Lower lobe of right lung (tissue), 2 donors: Measurements from ENCODE around the gene ANO7. TPM values are rescaled to one million over a fixed set of nuclear protein-coding genes. Genes with fewer than 3 reads are reported as not detected.
A peak's percentile ranks its signal among the peaks of the same experiment; 100 is the strongest.

Experiments used
- ATAC-seq, 2 donors: fragments of 200-7000 bp; cut with Tn5 transposase; one replicate each; pipeline ENCODE4 v1.9.1; 2020 to 2022; ENCODE audit warnings: mild to moderate bottlenecking in 2 of 2, moderate library complexity in 2 of 2
- DNase-seq: peaks from one replicate; pipeline ENCODE4 v3.0.0-alpha.2; 2020
- H3K27ac ChIP-seq: fragments of 200-600 bp; one replicate; pipeline ENCODE4 v1.8.0; 2022
- H3K27me3 ChIP-seq: fragments of 200-600 bp; one replicate; pipeline ENCODE4 v1.8.0; 2022; ENCODE audit warnings: low read depth
- H3K36me3 ChIP-seq: fragments of 200-600 bp; one replicate; pipeline ENCODE4 v1.8.0; 2022; ENCODE audit warnings: mild to moderate bottlenecking
- H3K4me1 ChIP-seq: fragments of 200-600 bp; one replicate; pipeline ENCODE4 v1.8.0; 2022
- H3K4me3 ChIP-seq: fragments of 200-600 bp; one replicate; pipeline ENCODE4 v1.8.0; 2022; ENCODE audit warnings: mild to moderate bottlenecking
- H3K9me3 ChIP-seq: fragments of 200-600 bp; one replicate; pipeline ENCODE4 v1.8.0; 2022
- intact Hi-C: fragments of 100-400 bp; cut with DNase I; formaldehyde crosslinking; loops from one replicate; pipeline ENCODE4 v1.11.0; 2022
- total RNA-seq: library from RNA; stranded (reverse); fragmentation: NEBNext Ultra II Directional; extraction: Animal tissue kit (Norgen Biotek cat#: 25700); gene quantifications from one replicate; pipeline ENCODE4 v1.2.1, GENCODE V29; 2021
- TF ChIP-seq, protein P1 (sequence below): fragments of 200-600 bp; IDR thresholded peaks from one replicate; pipeline ENCODE4 v1.8.0; 2022; ENCODE audit warnings: antibody characterized with exemption, mild to moderate bottlenecking
- donor health status: DM: no; HTN: yes; CAD: no; lungs with severe emphysema.

The ANO7 gene
- total RNA-seq, 1 donor from 2014 or later = 1.3 TPM

DNA sequence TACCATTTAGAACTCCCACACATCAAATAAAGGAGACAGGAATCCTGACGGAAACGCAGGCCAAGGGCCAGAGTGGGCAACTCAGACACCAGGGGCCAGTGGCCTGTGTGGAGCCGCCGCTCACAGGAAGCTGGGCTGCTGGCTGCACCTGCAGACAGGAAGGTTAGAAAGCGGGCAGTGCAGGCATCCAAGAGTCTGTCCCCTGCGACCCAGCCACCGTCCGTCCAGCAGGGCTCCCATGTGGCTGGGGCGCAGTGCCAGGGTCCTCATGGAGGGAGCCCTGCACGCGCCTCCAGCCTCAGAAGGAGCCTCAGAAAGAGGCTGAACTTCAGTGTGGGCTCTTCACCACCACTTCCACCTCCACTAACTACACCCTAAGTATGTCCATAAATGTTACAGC, 2.5 kb upstream of the ANO7 start:
- no peaks in the 10 kb centered on the region for H3K27me3 ChIP-seq
- H3K4me1 ChIP-seq = no peaks in the 10 kb centered on the region
- peaks cover 26% of the 10 kb centered on the region for H3K36me3 ChIP-seq
- ATAC-seq = no peak
- DNase-seq = no peak
- H3K9me3 ChIP-seq = no peaks in the 10 kb centered on the region
- intact Hi-C loops = no loop called here
- no peak overlapping the region for H3K27ac ChIP-seq
- TF ChIP-seq, protein P1, sequence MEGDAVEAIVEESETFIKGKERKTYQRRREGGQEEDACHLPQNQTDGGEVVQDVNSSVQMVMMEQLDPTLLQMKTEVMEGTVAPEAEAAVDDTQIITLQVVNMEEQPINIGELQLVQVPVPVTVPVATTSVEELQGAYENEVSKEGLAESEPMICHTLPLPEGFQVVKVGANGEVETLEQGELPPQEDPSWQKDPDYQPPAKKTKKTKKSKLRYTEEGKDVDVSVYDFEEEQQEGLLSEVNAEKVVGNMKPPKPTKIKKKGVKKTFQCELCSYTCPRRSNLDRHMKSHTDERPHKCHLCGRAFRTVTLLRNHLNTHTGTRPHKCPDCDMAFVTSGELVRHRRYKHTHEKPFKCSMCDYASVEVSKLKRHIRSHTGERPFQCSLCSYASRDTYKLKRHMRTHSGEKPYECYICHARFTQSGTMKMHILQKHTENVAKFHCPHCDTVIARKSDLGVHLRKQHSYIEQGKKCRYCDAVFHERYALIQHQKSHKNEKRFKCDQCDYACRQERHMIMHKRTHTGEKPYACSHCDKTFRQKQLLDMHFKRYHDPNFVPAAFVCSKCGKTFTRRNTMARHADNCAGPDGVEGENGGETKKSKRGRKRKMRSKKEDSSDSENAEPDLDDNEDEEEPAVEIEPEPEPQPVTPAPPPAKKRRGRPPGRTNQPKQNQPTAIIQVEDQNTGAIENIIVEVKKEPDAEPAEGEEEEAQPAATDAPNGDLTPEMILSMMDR = no peak
- H3K4me3 ChIP-seq = no peak overlapping the region

DNA sequence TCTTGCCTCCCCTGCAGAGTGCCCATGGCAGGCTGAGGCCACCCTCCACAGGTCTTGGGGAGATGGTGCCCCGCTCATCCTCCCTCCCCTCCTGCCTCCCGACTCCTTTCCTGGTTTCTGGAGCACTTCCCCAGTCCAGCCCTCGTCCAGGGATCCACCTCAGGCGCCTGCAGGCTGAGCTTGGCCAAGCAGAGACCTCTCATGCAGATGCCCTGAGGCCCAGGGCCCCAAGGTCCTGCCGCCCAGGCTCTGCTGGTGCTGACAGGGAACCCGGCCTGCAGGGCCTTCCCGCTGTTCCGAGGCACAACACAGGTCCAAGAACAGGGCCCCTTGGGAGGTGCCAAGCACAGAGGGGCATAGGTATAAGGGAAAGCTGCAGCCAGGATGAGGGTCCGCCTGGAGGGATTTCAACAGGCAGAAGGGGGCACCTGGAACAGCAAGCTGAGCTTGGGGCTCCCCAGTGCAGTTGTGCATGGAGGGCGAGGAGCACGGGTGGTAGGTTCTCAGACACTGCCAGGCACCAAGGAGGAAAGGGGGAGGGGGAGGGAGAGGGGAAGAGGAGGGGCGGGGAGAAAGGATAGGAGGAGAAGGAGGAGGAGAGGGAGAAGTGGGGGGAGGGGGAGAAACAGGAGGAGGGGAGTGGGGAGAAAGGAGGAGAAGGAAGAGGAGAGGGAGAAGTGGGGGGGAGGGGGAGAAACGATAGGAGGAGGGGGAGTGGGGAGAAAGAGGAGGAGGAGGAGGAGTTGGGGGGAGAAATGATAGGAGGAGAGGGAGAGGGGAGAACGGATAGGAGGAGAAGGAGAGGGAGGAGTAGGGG, 1.2 kb upstream of the ANO7 start:
- Histone ChIP-seq H3K27me3 (no peaks in the 10 kb centered on the region), H3K4me3 (no peak overlapping the region), H3K36me3 (peaks cover 19% of the 10 kb centered on the region), H3K9me3 (no peaks in the 10 kb centered on the region), H3K4me1 (no peaks in the 10 kb centered on the region), H3K27ac (no peak overlapping the region)
- intact Hi-C loops = no loop called here
- DNase-seq (no peak), ATAC-seq (no peak)
- TF ChIP-seq, protein P1 = no peak

DNA sequence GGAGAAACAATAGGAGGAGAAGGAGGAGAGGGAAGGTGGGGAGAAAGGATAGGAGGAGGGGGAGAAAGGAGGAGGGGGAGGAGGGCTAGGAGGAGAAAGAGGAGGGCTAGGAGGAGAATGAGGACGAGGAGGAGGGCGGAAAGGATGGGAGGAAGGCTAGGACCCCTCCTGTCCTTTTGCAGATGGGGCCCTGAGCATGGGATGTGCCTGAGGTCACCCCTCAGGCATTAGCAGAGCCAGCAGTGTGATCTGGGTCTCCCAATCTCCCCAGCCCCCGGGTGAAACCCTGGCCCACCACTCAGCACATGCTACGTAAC, 601 bp upstream of the ANO7 start:
- ATAC-seq (no peak), DNase-seq (no peak)
- intact Hi-C loops = no loop called here
- H3K27me3 ChIP-seq = no peaks in the 10 kb centered on the region
- no peak overlapping the region for H3K27ac ChIP-seq
- H3K4me1 ChIP-seq = no peaks in the 10 kb centered on the region
- H3K36me3 ChIP-seq = peaks cover 13% of the 10 kb centered on the region
- H3K4me3 ChIP-seq = no peak overlapping the region
- no peaks in the 10 kb centered on the region for H3K9me3 ChIP-seq
- TF ChIP-seq, protein P1 = no peak

DNA sequence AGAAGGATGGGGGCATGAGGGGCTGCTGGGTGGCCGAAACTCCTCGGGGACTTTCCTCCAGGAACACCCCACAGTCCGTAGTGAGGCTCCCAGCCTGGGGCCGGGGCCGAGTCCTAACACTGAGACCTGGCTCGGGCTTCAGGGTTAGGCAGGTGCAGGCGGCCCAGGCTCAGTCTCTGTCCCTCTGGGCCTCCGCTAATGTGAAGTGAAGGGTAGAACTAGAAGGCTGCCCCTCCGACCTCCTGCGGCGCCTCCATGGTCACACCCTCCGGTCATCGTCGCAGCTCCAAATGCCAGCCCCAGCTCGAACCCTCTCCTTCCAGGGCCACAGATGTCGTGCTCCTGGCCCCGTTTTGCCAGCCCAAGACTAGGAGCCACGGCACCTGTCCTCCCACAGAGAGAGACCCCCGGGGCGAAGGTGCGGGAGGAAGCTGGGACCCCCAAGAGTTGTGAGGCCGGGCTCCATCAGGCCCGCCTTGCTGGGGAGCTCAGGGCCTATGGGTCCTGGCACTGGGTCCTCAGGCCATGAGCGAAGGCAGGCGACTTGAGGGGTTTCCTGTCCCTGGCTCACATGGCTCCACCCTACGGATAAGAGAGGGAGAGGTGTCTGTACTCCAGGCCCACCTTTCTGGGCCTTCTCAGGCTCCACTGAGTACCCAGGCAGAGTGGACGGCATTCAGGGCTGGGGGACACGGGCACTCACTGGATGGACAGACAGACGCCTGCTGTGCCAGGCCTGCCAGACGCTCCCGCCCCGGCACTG, 797 bp downstream of the ANO7 start:
- Histone ChIP-seq H3K27ac (no peak overlapping the region), H3K9me3 (no peaks in the 10 kb centered on the region), H3K36me3 (no peaks in the 10 kb centered on the region), H3K27me3 (no peaks in the 10 kb centered on the region), H3K4me3 (no peak overlapping the region), H3K4me1 (no peaks in the 10 kb centered on the region)
- TF ChIP-seq, protein P1 = no peak
- ATAC-seq (no peak), DNase-seq (peak; percentile 35)
- intact Hi-C loops = no loop called here

DNA sequence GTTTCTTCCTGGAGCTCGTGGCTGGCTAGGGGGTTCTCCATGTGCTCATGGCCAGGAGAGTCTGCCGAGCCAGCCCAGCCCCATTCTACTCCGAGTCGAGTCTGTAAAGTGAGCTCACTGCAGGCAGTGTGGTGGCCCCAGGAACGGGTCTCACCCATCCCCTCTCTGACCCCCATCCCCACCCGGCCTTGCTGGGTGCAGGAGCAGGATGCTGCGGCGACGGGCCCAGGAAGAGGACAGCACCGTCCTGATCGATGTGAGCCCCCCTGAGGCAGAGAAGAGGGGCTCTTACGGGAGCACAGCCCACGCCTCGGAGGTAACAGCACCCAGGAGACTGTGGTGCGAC, 1.4 kb downstream of the ANO7 start:
- Histone ChIP-seq H3K27ac (no peak overlapping the region), H3K4me1 (no peaks in the 10 kb centered on the region), H3K27me3 (no peaks in the 10 kb centered on the region), H3K9me3 (no peaks in the 10 kb centered on the region), H3K36me3 (no peaks in the 10 kb centered on the region), H3K4me3 (no peak overlapping the region)
- no peak for ATAC-seq
- peak; percentile 34 for DNase-seq
- intact Hi-C loops = no loop called here
- TF ChIP-seq, protein P1 = no peak
